SIG-M5 (cell line): Measurements from ENCODE around the gene HHAT.

Experiments used
- DNase-seq: peaks from one replicate; lab custom pipeline; 2025; lab: John Stamatoyannopoulos, UW

HHAT gene

GRCh38 chr1:210359255-210359654, 30.6 kb downstream of the HHAT start:
- DNase-seq = no peak

- DNase-seq = no peak
Observed at GRCh38 chr1:210360852-210361477, 32.3 kb downstream of the HHAT start.

- DNase-seq = no peak
Observed at GRCh38 chr1:210361665-210362064, 33.0 kb downstream of the HHAT start.

GRCh38 chr1:210362526-210362925, 33.8 kb downstream of the HHAT start:
- no peak for DNase-seq

- DNase-seq = no peak
Observed at GRCh38 chr1:210363119-210363518, 34.4 kb downstream of the HHAT start.

- no peak for DNase-seq
Observed at GRCh38 chr1:210364479-210364878, 35.8 kb downstream of the HHAT start.

GRCh38 chr1:210366767-210367166, 38.1 kb downstream of the HHAT start:
- no peak for DNase-seq

- no peak for DNase-seq
Observed at GRCh38 chr1:210367566-210367965, 38.9 kb downstream of the HHAT start.

GRCh38 chr1:210369425-210369824, 40.7 kb downstream of the HHAT start:
- DNase-seq = no peak

GRCh38 chr1:210371916-210372315, 43.2 kb downstream of the HHAT start:
- no peak for DNase-seq

GRCh38 chr1:210372491-210372890, 43.8 kb downstream of the HHAT start:
- no peak for DNase-seq

- no peak for DNase-seq
Observed at GRCh38 chr1:210372931-210373627, 44.4 kb downstream of the HHAT start.

GRCh38 chr1:210373628-210373877, 44.9 kb downstream of the HHAT start:
- DNase-seq = no peak

- peak; percentile 97 for DNase-seq
Observed at GRCh38 chr1:210373878-210374599, 45.3 kb downstream of the HHAT start.

GRCh38 chr1:210374600-210374953, 45.9 kb downstream of the HHAT start:
- DNase-seq = no peak

- DNase-seq = no peak
Observed at GRCh38 chr1:210376836-210377372, 48.2 kb downstream of the HHAT start.

GRCh38 chr1:210377731-210378333, 49.1 kb downstream of the HHAT start:
- DNase-seq = no peak

- no peak for DNase-seq
Observed at GRCh38 chr1:210378736-210379135, 50.0 kb downstream of the HHAT start.

- no peak for DNase-seq
Observed at GRCh38 chr1:210381934-210382333, 53.2 kb downstream of the HHAT start.

GRCh38 chr1:210384625-210385024, 55.9 kb downstream of the HHAT start:
- no peak for DNase-seq

- no peak for DNase-seq
Observed at GRCh38 chr1:210385228-210385627, 56.5 kb downstream of the HHAT start.

GRCh38 chr1:210394281-210394821, 65.6 kb downstream of the HHAT start:
- no peak for DNase-seq

GRCh38 chr1:210396541-210396940, 67.8 kb downstream of the HHAT start:
- no peak for DNase-seq
